HG03342 (cell line): ENCODE results near the gene TUSC2.

Experiments used
- ATAC-seq: cut with Tn5 transposase; IDR thresholded peaks from one replicate; pipeline ENCODE4 v1.9.1; 2021; ENCODE audit warnings: mild to moderate bottlenecking, moderate library complexity; ENCODE audit not compliant: unreplicated experiment

The TUSC2 gene

GRCh38 chr3:50355829-50356552, 28.0 kb upstream of the TUSC2 start:
- ATAC-seq: no peak

GRCh38 chr3:50354850-50355249, 26.8 kb upstream of the TUSC2 start:
- no peak for ATAC-seq

GRCh38 chr3:50354186-50354764, 26.3 kb upstream of the TUSC2 start:
- ATAC-seq: no peak

- ATAC-seq: no peak
These were observed 25.4 kb upstream of the TUSC2 start for GRCh38 chr3:50353245-50354004.

GRCh38 chr3:50352781-50353180, 24.8 kb upstream of the TUSC2 start:
- no peak for ATAC-seq

- no peak for ATAC-seq
These were observed 23.3 kb upstream of the TUSC2 start for GRCh38 chr3:50351323-50351697.

GRCh38 chr3:50350527-50351322, 22.7 kb upstream of the TUSC2 start, which contains the start of the genes CYB561D2 and NPRL2:
TSS of gene CYB561D2 (plus strand) at chr3:50350862. CDS start at chr3:50351434, 572 bp downstream.
TSS of gene NPRL2 (minus strand) at chr3:50350775. CDS start at chr3:50350652, 123 bp downstream.
- ATAC-seq: peak; percentile 80

GRCh38 chr3:50350213-50350526, 22.1 kb upstream of the TUSC2 start:
- no peak for ATAC-seq

- ATAC-seq: no peak
These were observed 19.3 kb upstream of the TUSC2 start for GRCh38 chr3:50347187-50347813.

- peak; percentile 33 for ATAC-seq
These were observed 17.7 kb upstream of the TUSC2 start, which contains the start of gene ZMYND10 for GRCh38 chr3:50345586-50346234. TSS of gene ZMYND10 (minus strand) at chr3:50345732. CDS start at chr3:50345579, 153 bp downstream.

GRCh38 chr3:50345008-50345407, 17.0 kb upstream of the TUSC2 start:
- ATAC-seq: no peak

GRCh38 chr3:50342813-50343633, 15.0 kb upstream of the TUSC2 start:
- no peak for ATAC-seq

GRCh38 chr3:50341996-50342650, 14.1 kb upstream of the TUSC2 start:
- ATAC-seq: no peak

GRCh38 chr3:50341537-50341936, 13.5 kb upstream of the TUSC2 start:
- ATAC-seq: no peak

- ATAC-seq: no peak
These were observed 12.7 kb upstream of the TUSC2 start, which contains the start of gene RASSF1 for GRCh38 chr3:50340448-50341329. TSS of gene RASSF1 (minus strand) at chr3:50340836. CDS start at chr3:50340805, 31 bp downstream.

GRCh38 chr3:50340147-50340447, 12.1 kb upstream of the TUSC2 start:
- ATAC-seq: no peak

- ATAC-seq: no peak
These were observed 11.6 kb upstream of the TUSC2 start for GRCh38 chr3:50339485-50340146.
